Measurements from ENCODE around the gene RNU6-1.

Gene RNU6-1

GRCh38 chr15:67855842-67856241 lies 16.0 kb upstream of the RNU6-1 start:
- DNase-seq = peak; percentile 52

- peak; percentile 51 for DNase-seq
Measured at GRCh38 chr15:67854358-67854757, 14.5 kb upstream of the RNU6-1 start.

- DNase-seq = peak; percentile 4
Measured at GRCh38 chr15:67853454-67853853, 13.6 kb upstream of the RNU6-1 start.

GRCh38 chr15:67852418-67852817 lies 12.6 kb upstream of the RNU6-1 start:
- peak; percentile 38 for DNase-seq

GRCh38 chr15:67850994-67851571 lies 11.2 kb upstream of the RNU6-1 start:
- DNase-seq = peak; percentile 75

DNA sequence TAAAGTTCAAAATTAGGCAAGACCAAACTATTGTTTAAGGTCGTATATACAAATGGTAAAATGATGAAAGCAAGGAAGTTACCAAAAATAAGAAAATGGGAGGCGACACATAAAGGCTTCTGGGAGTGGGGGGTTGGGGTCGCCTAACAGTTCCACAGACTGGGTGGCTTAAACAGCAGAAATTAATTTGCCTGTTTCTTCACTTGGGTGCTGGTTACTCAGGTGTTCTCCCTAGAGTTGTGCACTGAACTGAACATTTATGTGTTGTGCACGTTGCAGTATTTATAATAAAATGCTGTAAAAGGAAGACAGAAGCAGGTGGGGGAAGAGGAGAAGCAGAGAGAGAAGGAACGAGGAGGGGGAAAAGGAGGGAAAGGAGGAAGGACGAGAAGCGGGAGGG lies 10.5 kb upstream of the RNU6-1 start:
- DNase-seq = peak; percentile 18

GRCh38 chr15:67849538-67849937 lies 9.7 kb upstream of the RNU6-1 start:
- no peak for DNase-seq

- DNase-seq = no peak
Measured at GRCh38 chr15:67845974-67846373, 6.1 kb upstream of the RNU6-1 start.

- peak; percentile 99 for DNase-seq
Measured at GRCh38 chr15:67843571-67844387, 3.9 kb upstream of the RNU6-1 start.

- peak; percentile 66 for DNase-seq
Measured at GRCh38 chr15:67843092-67843501, 3.3 kb upstream of the RNU6-1 start.

DNA sequence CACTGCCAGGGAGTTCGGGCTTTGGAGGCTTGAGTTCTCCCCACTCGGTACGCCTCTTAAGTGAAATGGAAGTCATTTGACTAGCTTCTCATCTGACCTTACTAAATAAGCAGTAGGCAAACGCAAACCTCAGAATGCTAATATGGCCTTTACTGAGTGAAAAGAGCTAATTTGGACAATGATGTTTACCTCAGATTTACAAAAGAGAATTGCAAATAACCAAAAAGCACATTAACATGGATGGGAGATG lies 1.6 kb upstream of the RNU6-1 start:
- DNase-seq = no peak

DNA sequence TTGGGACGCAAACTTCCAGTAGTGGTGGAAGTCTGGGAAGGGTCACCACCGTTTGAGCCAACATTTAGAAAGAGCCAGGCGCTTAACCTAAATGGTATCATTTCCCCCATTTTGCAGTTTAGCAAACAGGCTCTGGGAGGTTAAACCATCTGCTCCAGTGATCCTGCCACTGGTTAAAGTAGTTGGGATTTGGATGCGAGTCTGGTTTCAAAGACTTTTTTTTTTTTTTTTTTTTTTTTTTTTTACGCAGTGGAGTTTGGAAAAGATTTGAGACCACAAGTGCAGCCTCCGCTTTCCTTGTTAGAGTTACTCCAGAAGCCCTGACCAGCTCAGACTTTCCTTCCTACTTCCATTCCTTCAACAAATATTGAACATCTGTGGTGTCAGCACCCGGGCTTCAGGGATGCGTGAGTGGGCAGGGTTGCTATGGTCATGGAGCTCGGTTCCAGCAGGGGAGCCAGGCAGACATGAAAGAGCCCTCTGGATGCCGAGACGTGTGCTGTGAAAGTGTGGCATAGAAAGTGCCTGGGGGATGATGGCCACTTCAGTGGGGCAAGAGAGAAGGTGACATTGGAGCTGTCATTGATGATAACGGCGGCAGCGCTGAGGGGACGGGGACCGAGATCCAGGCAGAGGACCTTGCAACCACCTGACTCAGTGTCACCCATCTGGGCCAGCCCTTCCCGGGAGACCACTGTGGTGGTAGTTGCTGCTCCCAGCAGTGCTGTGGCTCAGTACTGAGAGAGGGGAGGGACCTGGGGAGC lies 1.1 kb upstream of the RNU6-1 start:
- DNase-seq = peak; percentile 67

GRCh38 chr15:67839499-67839928 lies 331 bp downstream of the RNU6-1 start:
- no peak for DNase-seq

GRCh38 chr15:67838789-67839332 lies 984 bp downstream of the RNU6-1 start:
- peak; percentile 96 for DNase-seq

GRCh38 chr15:67836955-67837354 lies 2.9 kb downstream of the RNU6-1 start:
- no peak for DNase-seq

- DNase-seq = no peak
Measured at GRCh38 chr15:67836477-67836876, 3.4 kb downstream of the RNU6-1 start.

GRCh38 chr15:67836134-67836455 lies 3.8 kb downstream of the RNU6-1 start:
- no peak for DNase-seq

DNA sequence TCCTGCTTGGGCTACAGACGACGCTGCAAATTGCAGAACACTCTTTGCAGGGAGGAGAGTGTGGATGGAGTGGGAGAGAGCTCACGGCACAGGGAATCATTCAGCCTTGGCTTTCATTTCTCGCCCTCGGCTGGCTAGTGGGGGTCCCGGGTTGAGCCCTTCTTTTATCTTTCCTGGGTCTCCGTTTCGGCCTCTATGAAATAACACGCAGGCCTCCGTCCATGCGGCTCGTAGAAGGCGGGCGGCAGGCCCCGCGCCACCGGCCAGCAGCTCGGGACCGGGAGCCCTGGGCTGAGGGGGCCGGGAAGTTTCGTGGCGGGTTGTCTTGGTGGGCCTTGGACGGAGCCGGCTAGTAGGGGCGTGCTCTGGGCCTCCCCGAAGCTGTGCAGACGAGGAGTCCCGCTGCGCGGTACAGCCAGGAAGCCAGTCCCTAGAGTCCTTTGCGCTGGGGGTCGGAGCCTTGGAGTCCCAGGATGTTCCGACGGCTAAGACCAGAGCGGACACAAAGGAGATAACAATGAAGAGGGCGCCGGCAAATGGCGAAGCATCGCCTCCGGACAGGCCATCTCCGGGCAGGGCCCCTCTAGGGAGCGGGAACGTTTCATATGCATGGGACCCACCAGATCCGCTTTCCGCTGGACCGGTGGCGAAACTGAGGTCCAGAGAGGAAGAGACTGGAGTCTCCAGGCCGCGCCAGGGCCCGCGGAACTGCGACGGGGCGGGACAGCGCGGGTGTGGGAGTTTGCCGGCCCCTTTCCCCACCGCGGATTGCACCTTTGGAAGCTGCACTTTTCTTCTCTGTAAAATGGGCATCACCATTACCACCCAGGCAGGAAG lies 4.3 kb downstream of the RNU6-1 start:
- DNase-seq = no peak

- no peak for DNase-seq
Measured at GRCh38 chr15:67834581-67835296, 5.1 kb downstream of the RNU6-1 start.

DNA sequence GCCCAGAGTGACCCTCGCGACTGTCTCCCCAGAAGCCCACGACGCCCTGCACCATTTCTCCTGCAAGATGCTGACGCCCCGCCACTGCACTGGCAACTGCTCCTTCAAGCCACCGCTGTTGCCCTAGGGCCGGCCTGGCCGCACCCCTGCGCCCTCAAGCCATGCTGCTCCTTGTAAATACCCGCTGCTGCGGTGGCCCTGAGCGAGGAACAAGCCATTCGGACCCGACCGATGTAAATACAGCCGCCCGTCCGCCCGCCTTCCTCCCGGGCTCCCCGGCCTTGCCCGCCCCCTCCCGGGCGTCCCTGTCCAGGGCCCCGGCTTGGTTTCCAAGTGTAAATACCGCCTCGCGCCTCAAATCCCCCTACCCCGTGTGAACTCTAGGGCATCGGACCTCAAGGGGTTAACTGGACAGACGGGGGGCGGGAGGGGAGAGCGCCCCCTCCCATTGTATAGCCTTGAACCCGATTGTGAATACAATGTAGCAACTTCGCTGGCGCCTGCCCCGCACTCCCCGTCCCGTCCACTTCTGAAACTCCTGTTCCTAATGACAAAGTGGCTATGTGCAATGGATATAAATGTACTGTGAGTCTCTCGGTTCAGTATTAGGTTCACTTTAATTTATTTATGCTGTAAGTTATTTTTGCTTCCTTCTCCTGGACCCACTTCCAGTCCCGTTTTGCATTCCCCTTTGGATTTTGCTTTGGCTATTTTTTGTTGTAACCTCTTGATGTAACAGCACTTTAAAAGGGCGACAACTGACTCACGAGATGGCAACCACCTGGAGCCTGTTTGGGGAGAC lies 5.9 kb downstream of the RNU6-1 start:
- peak; percentile 81 for DNase-seq
